HepG2 (cell line): Measurements from ENCODE around the gene NUBPL. TPM values are rescaled to one million over a fixed set of nuclear protein-coding genes. Genes with fewer than 3 reads are reported as not detected.
A peak's percentile ranks its signal among the peaks of the same experiment; 100 is the strongest.

Experiments
- ATAC-seq: fragments of 200-7000 bp; cut with Tn5 transposase; 3 replicates; pipeline ENCODE4 v1.9.1; 2020; ENCODE audit warnings: mild to moderate bottlenecking, moderate library complexity
- BruUV-seq: library from RNA; stranded (reverse); fragments of 400-500 nt; replicated peaks from 2 replicates; lab custom pipeline; 2021; lab: Mats Ljungman, UMichigan
- CTCF ChIA-PET: fragments of 300-600 bp; formaldehyde crosslinking; extraction: SDS; loops from one replicate; lab custom pipeline; 2021; ENCODE audit warnings: low total read pairs, inconsistent platforms, low intra/inter-chr PET ratio; lab: Yijun Ruan, JAX
- POLR2A ChIA-PET: fragments of 350-600 bp; sonication (Branson Sonifier 250); formaldehyde crosslinking; loops from one replicate; lab custom pipeline; 2020; ENCODE audit warnings: antibody characterized with exemption, inconsistent platforms; lab: Yijun Ruan, JAX
- DNase-seq: peaks from one replicate; pipeline ENCODE4 v3.0.0-alpha.2; 2015; ENCODE audit warnings: low spot score
- FAIRE-seq: peaks from 3 replicates; lab custom pipeline; 2011; peaks lifted over from hg19 to GRCh38; lab: Jason Lieb, UNC
- H2AFZ ChIP-seq: one replicate; pipeline ENCODE4 v1.6.1; 2011; ENCODE audit warnings: low read length, inconsistent platforms
- H3K27ac ChIP-seq: fragments of 300-600 bp; 3 replicates; pipeline ENCODE4 v1.8.0; 2011; ENCODE audit warnings: mixed run types, mild to moderate bottlenecking, mixed read lengths, low read length, inconsistent platforms; ENCODE audit not compliant: insufficient read depth; ENCODE audit errors: extremely low read length
- H3K27me3 ChIP-seq, 2 experiments: fragments of 200-600 bp in 1 of 2; 2 replicates in 1 of 2; 3 replicates in 1 of 2; pipeline versions ENCODE4 v1.6.0 to v1.8.0; 2011; ENCODE audit warnings: low read length in 2 of 2, mild to moderate bottlenecking in 2 of 2, moderate library complexity in 2 of 2, inconsistent platforms in 1 of 2; ENCODE audit not compliant: insufficient read depth in 2 of 2, control insufficient read depth in 1 of 2
- H3K36me3 ChIP-seq, 2 experiments: fragments of 200-600 bp in 1 of 2; replicated peaks in 1 of 2; 2 replicates in 1 of 2; 3 replicates in 1 of 2; pipeline versions ENCODE4 v1.5.1 to v1.8.0; 2011; ENCODE audit warnings: low read length in 2 of 2, inconsistent platforms in 1 of 2; ENCODE audit not compliant: insufficient read depth in 2 of 2, control insufficient read depth in 1 of 2
- H3K4me1 ChIP-seq: 2 replicates; pipeline ENCODE4 v1.5.1; 2012; ENCODE audit warnings: low read length, inconsistent platforms; ENCODE audit not compliant: insufficient read depth
- H3K4me2 ChIP-seq: 2 replicates; pipeline ENCODE4 v1.6.0; 2011; ENCODE audit warnings: low read depth, low read length, inconsistent platforms
- H3K4me3 ChIP-seq, 3 experiments: fragments of 200-600 bp in 1 of 3; sonication (generic), shearing (Covaris generic) in 1 of 3; replicated peaks in 1 of 3; 2 replicates each; pipeline ENCODE4 v1.5.1; 2011 to 2016; ENCODE audit warnings: low read length in 3 of 3, inconsistent platforms in 2 of 3, low read depth in 2 of 3, mild to moderate bottlenecking in 2 of 3, control low read depth in 1 of 3, mixed read lengths in 1 of 3; ENCODE audit not compliant: insufficient read depth in 1 of 3
- H3K79me2 ChIP-seq: one replicate; pipeline ENCODE4 v1.6.1; 2011; ENCODE audit warnings: low read length, inconsistent platforms; ENCODE audit not compliant: insufficient read depth
- H3K9ac ChIP-seq: 2 replicates; pipeline ENCODE4 v1.6.0; 2011; ENCODE audit warnings: mild to moderate bottlenecking, low read depth, low read length, inconsistent platforms; ENCODE audit not compliant: insufficient read depth
- H3K9me3 ChIP-seq: 2 replicates; pipeline ENCODE4 v1.5.1; 2012; ENCODE audit warnings: mild to moderate bottlenecking, low read length
- H4K20me1 ChIP-seq: 2 replicates; pipeline ENCODE4 v1.6.0; 2011; ENCODE audit warnings: inconsistent platforms, mild to moderate bottlenecking, low read length, moderate library complexity; ENCODE audit not compliant: insufficient read depth
- MAFF ChIP-seq: IDR thresholded peaks from 2 replicates; pipeline ENCODE4 v1.6.1; 2011; ENCODE audit warnings: low read depth, low read length, improper control_type of control experiment
- MAFK ChIP-seq, 2 experiments: IDR thresholded peaks in 1 of 2; conservative IDR thresholded peaks in 1 of 2; 2 replicates each; pipeline ENCODE4 v1.6.1; 2011; ENCODE audit warnings: improper control_type of control experiment in 2 of 2, low read length in 2 of 2
- MIER2 ChIP-seq: IDR thresholded peaks from 2 replicates; pipeline ENCODE4 v1.6.1; 2016; ENCODE audit warnings: missing biosample characterization, missing genetic modification reagents
- SMC3 ChIP-seq: IDR thresholded peaks from 2 replicates; pipeline ENCODE4 v1.6.1; 2011; ENCODE audit warnings: low read length, improper control_type of control experiment
- STAG1 ChIP-seq: sonication (generic); formaldehyde crosslinking; IDR thresholded peaks from 2 replicates; pipeline ENCODE4 v1.4.0; 2020; ENCODE audit warnings: missing genetic modification reagents
- ZNF232 ChIP-seq: sonication (generic); formaldehyde crosslinking; IDR thresholded peaks from 2 replicates; pipeline ENCODE4 v1.4.0; 2020; ENCODE audit warnings: missing genetic modification reagents, borderline replicate concordance
- ZNF670 ChIP-seq: sonication (generic); formaldehyde crosslinking; IDR thresholded peaks from 2 replicates; pipeline ENCODE4 v1.8.0; 2022; ENCODE audit warnings: mild to moderate bottlenecking, missing genetic modification reagents, borderline replicate concordance
- ZNF772 ChIP-seq: sonication (generic); formaldehyde crosslinking; IDR thresholded peaks from 2 replicates; pipeline ENCODE4 v1.5.0; 2020; ENCODE audit warnings: mild to moderate bottlenecking, missing genetic modification reagents
- ZNF883 ChIP-seq: sonication (generic); formaldehyde crosslinking; IDR thresholded peaks from 2 replicates; pipeline ENCODE4 v1.5.1; 2020; ENCODE audit warnings: mild to moderate bottlenecking, missing genetic modification reagents; ENCODE audit errors: not compliant biosample characterization
- WGBS: methylation state at CpG from one replicate; pipeline ENCODE4 v1.1.6; 2017; ENCODE audit warnings: low lambda C conversion rate; 5-methylcytosine and 5-hydroxymethylcytosine counted together
- in situ Hi-C: cut with HindIII; loops from 2 replicates; pipeline ENCODE4 v1.10.0; 2017; ENCODE audit warnings: low pct_unique_long_range_greater_than_20kb; ENCODE audit not compliant: extremely low pct_ligation_motif_present
- intact Hi-C: fragments of 100-400 bp; cut with micrococcal nuclease; formaldehyde crosslinking; loops from one replicate; pipeline ENCODE4 v1.10.0; 2022; ENCODE audit not compliant: unreplicated experiment
- polyA plus RNA-seq, 8 experiments: library from polyadenylated mRNA; depleted of rRNA in 3 of 8; stranded (reverse) in 7 of 8; unstranded in 1 of 8; fragments of >200 nt; fragmentation: Illumina TruSeq in 4 of 8; extraction: Trizol in 4 of 8; gene quantifications; 2 replicates each; pipeline versions ENCODE4 v1.2.1 to v1.2.3, GENCODE V29; 2011 to 2016; ENCODE audit warnings: low read depth in 4 of 8, missing spikeins in 1 of 8, mixed read lengths in 1 of 8; ENCODE audit not compliant: insufficient read depth in 1 of 8
- total RNA-seq, 5 experiments: library from RNA; depleted of rRNA; stranded (reverse); fragments of >200 nt; fragmentation: Illumina TruSeq; extraction: Trizol; gene quantifications; 2 replicates each; pipeline ENCODE4 v1.2.3, GENCODE V29; 2016; ENCODE audit warnings: low read depth in 1 of 5
- TF ChIP-seq, protein P1 (sequence below): IDR thresholded peaks from 2 replicates; pipeline ENCODE4 v1.6.1; 2012; ENCODE audit warnings: low read depth, low read length, improper control_type of control experiment
- TF ChIP-seq, protein P2 (sequence below): sonication (generic); formaldehyde crosslinking; IDR thresholded peaks from 2 replicates; pipeline ENCODE4 v1.4.0; 2020; ENCODE audit warnings: missing genetic modification reagents
- TF ChIP-seq, protein P3 (sequence below): sonication (generic); formaldehyde crosslinking; IDR thresholded peaks from 2 replicates; pipeline ENCODE4 v1.9.0; 2021; ENCODE audit warnings: missing genetic modification reagents, mild to moderate bottlenecking, borderline replicate concordance
- TF ChIP-seq, protein P4 (sequence below): sonication (generic); formaldehyde crosslinking; IDR thresholded peaks from 2 replicates; pipeline ENCODE4 v1.5.0; 2020; ENCODE audit warnings: mild to moderate bottlenecking, missing genetic modification reagents, moderate library complexity
- TF ChIP-seq, protein P5 (sequence below): IDR thresholded peaks from 2 replicates; pipeline ENCODE4 v1.6.1; 2016

The NUBPL gene
- total and polyA plus RNA-seq, 2 of the 13 experiments (the other 11 are each of a cell fraction or from before 2014, with no cell fraction given): 21.3 to 44.1 TPM

DNA sequence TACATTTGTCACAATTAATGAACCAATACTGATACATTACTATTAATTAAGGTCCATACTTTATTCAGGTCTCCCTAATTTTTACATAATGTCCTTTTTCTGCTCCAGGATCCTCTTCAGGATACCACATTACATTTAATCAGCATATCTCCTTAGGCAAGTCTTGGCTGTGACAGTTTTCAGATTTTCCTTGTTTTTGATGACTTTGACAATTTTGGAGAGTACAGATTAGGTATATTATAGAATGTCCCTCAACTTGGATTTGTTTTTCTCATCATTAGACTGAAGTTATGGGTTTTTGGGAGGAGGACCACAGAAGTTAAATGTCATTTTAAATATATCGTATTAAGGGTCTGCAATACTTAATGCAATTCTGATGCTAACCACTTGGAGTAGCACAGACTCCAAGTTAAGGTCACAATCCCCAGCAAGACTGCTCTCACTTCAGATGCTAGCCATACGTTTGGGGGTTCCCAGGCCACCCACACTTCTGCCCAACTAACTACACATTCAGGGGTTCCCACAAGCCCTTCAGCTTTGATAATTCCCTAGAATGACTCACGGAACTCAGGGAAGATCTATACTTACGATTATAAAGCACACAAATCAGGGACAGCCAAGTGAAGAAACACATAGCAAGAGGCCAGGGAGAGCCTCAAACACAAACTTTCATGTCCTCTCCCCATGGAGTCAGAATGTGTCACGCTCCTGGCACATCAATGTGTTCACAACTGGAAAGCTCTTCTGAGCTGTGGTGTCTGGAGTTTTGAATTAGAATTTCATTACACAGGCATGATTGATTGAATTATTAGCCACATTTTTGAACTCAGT is 17.0 kb upstream of the NUBPL start:
- H3K9me3 ChIP-seq: no peaks in the 10 kb centered on the region
- intact Hi-C loops: loop anchor here (5.0 kb wide), 2 partner anchors 203 to 243 kb away; no protein-coding TSS in a partner anchor
- DNase-seq (peak; percentile 48), ATAC-seq (peak; percentile 98), FAIRE-seq (no peak)
- H3K4me1 ChIP-seq: no peaks in the 10 kb centered on the region
- H2AFZ ChIP-seq: no peak overlapping the region
- in situ Hi-C loops: no loop called here
- no peaks in the 10 kb centered on the region for H4K20me1 ChIP-seq
- H3K27ac ChIP-seq: no peak overlapping the region
- H3K36me3 ChIP-seq: no peaks in the 10 kb centered on the region
- H3K79me2 ChIP-seq: no peaks in the 10 kb centered on the region
- no peak overlapping the region for H3K9ac ChIP-seq
- POLR2A ChIA-PET: no interaction called here
- CTCF ChIA-PET: no interaction called here
- no peak overlapping the region for H3K4me2 ChIP-seq
- no peaks in the 10 kb centered on the region for H3K27me3 ChIP-seq
- no TSS peak for BruUV-seq
- WGBS: 3% methylated on average over 5 of the region's 5 CpGs
- peak; percentile 86 to 92 for TF ChIP-seq MAFK (conservative IDR thresholded peaks at IDR 0.05 in 1 of 2, IDR thresholded peaks at IDR 0.05 in 1 of 2; ENCODE audit: low read length in 2 of 2)
- TF ChIP-seq ZNF670: 0 out of 2 replicates have a peak, but pooled peaks have one; percentile 28
- peak; percentile 70; the same call in 1 of the 2 replicates for TF ChIP-seq ZNF232
- TF ChIP-seq, protein P1, sequence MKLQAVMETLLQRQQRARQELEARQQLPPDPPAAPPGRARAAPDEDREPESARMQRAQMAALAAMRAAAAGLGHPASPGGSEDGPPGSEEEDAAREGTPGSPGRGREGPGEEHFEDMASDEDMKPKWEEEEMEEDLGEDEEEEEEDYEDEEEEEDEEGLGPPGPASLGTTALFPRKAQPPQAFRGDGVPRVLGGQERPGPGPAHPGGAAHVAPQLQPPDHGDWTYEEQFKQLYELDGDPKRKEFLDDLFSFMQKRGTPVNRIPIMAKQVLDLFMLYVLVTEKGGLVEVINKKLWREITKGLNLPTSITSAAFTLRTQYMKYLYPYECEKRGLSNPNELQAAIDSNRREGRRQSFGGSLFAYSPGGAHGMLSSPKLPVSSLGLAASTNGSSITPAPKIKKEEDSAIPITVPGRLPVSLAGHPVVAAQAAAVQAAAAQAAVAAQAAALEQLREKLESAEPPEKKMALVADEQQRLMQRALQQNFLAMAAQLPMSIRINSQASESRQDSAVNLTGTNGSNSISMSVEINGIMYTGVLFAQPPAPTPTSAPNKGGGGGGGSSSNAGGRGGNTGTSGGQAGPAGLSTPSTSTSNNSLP: peak; percentile 56
- TF ChIP-seq ZNF883 (CRISPR knock-in tag): no peak
- TF ChIP-seq STAG1: peak; percentile 81
- TF ChIP-seq MAFF: peak; percentile 83
- TF ChIP-seq, protein P2, sequence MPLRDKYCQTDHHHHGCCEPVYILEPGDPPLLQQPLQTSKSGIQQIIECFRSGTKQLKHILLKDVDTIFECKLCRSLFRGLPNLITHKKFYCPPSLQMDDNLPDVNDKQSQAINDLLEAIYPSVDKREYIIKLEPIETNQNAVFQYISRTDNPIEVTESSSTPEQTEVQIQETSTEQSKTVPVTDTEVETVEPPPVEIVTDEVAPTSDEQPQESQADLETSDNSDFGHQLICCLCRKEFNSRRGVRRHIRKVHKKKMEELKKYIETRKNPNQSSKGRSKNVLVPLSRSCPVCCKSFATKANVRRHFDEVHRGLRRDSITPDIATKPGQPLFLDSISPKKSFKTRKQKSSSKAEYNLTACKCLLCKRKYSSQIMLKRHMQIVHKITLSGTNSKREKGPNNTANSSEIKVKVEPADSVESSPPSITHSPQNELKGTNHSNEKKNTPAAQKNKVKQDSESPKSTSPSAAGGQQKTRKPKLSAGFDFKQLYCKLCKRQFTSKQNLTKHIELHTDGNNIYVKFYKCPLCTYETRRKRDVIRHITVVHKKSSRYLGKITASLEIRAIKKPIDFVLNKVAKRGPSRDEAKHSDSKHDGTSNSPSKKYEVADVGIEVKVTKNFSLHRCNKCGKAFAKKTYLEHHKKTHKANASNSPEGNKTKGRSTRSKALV (CRISPR knock-in tag): no peak
- TF ChIP-seq MIER2 (CRISPR knock-in tag): no peak
- TF ChIP-seq, protein P3, sequence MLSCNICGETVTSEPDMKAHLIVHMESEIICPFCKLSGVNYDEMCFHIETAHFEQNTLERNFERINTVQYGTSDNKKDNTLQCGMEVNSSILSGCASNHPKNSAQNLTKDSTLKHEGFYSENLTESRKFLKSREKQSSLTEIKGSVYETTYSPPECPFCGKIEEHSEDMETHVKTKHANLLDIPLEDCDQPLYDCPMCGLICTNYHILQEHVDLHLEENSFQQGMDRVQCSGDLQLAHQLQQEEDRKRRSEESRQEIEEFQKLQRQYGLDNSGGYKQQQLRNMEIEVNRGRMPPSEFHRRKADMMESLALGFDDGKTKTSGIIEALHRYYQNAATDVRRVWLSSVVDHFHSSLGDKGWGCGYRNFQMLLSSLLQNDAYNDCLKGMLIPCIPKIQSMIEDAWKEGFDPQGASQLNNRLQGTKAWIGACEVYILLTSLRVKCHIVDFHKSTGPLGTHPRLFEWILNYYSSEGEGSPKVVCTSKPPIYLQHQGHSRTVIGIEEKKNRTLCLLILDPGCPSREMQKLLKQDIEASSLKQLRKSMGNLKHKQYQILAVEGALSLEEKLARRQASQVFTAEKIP (CRISPR knock-in tag): no peak
- TF ChIP-seq, protein P4, sequence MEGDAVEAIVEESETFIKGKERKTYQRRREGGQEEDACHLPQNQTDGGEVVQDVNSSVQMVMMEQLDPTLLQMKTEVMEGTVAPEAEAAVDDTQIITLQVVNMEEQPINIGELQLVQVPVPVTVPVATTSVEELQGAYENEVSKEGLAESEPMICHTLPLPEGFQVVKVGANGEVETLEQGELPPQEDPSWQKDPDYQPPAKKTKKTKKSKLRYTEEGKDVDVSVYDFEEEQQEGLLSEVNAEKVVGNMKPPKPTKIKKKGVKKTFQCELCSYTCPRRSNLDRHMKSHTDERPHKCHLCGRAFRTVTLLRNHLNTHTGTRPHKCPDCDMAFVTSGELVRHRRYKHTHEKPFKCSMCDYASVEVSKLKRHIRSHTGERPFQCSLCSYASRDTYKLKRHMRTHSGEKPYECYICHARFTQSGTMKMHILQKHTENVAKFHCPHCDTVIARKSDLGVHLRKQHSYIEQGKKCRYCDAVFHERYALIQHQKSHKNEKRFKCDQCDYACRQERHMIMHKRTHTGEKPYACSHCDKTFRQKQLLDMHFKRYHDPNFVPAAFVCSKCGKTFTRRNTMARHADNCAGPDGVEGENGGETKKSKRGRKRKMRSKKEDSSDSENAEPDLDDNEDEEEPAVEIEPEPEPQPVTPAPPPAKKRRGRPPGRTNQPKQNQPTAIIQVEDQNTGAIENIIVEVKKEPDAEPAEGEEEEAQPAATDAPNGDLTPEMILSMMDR (CRISPR knock-in tag): peak; percentile 61
- TF ChIP-seq ZNF772 (CRISPR knock-in tag): no peak
- TF ChIP-seq, protein P5, sequence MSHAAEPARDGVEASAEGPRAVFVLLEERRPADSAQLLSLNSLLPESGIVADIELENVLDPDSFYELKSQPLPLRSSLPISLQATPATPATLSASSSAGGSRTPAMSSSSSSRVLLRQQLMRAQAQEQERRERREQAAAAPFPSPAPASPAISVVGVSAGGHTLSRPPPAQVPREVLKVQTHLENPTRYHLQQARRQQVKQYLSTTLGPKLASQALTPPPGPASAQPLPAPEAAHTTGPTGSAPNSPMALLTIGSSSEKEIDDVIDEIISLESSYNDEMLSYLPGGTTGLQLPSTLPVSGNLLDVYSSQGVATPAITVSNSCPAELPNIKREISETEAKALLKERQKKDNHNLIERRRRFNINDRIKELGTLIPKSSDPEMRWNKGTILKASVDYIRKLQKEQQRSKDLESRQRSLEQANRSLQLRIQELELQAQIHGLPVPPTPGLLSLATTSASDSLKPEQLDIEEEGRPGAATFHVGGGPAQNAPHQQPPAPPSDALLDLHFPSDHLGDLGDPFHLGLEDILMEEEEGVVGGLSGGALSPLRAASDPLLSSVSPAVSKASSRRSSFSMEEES (CRISPR knock-in tag): 0 out of 2 replicates have a peak, but pooled peaks have one; percentile 16
- peak; percentile 40; the same call in 1 of the 2 replicates for TF ChIP-seq SMC3
- TF ChIP-seq, all 625 proteins: peak for 9
- no peak overlapping the region for H3K4me3 ChIP-seq
